Measurements from ENCODE around the gene FCHSD1. TPM values are rescaled to one million over a fixed set of nuclear protein-coding genes. Genes with fewer than 3 reads are reported as not detected.

The FCHSD1 gene
- total RNA-seq, 2 experiments from 2014 or later, result 69.8 to 71.8 TPM

GRCh38 chr5:141637767-141638419, 13.3 kb downstream of the FCHSD1 start:
- POLR2A ChIA-PET, result interaction anchor here (1.0 to 8.7 kb wide), 12 partner anchors 11 to 458 kb away, joined by 3 to 100 read pairs (median 8); partner anchors contain the start of genes DIAPH1, FCHSD1, RNF14 and TAF7
- H3K4me3 Mint-ChIP-seq, result peak overlapping the region; percentile 93
- CTCF ChIA-PET, result interaction anchor here (0.8 to 9.4 kb wide), 18 partner anchors 11 to 331 kb away, joined by 3 to 150 read pairs (median 10); partner anchors contain the start of genes DELE1, DIAPH1, FCHSD1 and RNF14
- H3K27ac Mint-ChIP-seq, result peak overlapping the region; percentile 82
- no peaks in the 10 kb centered on the region for H3K9me3 Mint-ChIP-seq
- peak; percentile 65 for DNase-seq
- no peaks in the 10 kb centered on the region for H3K27me3 Mint-ChIP-seq
- peaks cover 65% of the 10 kb centered on the region for H3K4me1 Mint-ChIP-seq
- H3K36me3 Mint-ChIP-seq (ENCODE audit: low read depth), result peaks cover 45% of the 10 kb centered on the region

GRCh38 chr5:141637123-141637766, 14.0 kb downstream of the FCHSD1 start:
- peak overlapping the region; percentile 80 for H3K27ac Mint-ChIP-seq
- H3K36me3 Mint-ChIP-seq (ENCODE audit: low read depth), result peaks cover 48% of the 10 kb centered on the region
- H3K4me3 Mint-ChIP-seq, result peak overlapping the region; percentile 93
- peaks cover 66% of the 10 kb centered on the region for H3K4me1 Mint-ChIP-seq
- peak; percentile 64 for DNase-seq
- no peaks in the 10 kb centered on the region for H3K9me3 Mint-ChIP-seq
- CTCF ChIA-PET, result interaction anchor here (0.5 to 9.4 kb wide), 24 partner anchors 10 to 1200 kb away, joined by 3 to 150 read pairs (median 8); partner anchors contain the start of genes DELE1, DIAPH1, FCHSD1 and RNF14
- POLR2A ChIA-PET, result interaction anchor here (0.6 to 8.7 kb wide), 24 partner anchors 8 to 459 kb away, joined by 3 to 100 read pairs (median 7); partner anchors contain the start of genes DIAPH1, FCHSD1, RNF14 and TAF7
- no peaks in the 10 kb centered on the region for H3K27me3 Mint-ChIP-seq

- peaks cover 59% of the 10 kb centered on the region for H3K4me1 Mint-ChIP-seq
- H3K36me3 Mint-ChIP-seq (ENCODE audit: low read depth), result peaks cover 44% of the 10 kb centered on the region
- no peaks in the 10 kb centered on the region for H3K9me3 Mint-ChIP-seq
- H3K27ac Mint-ChIP-seq, result peak within 1 kb of the TSS; percentile 80
- H3K27me3 Mint-ChIP-seq, result no peaks in the 10 kb centered on the region
- ChIA-PET CTCF (interaction anchor here (0.5 to 9.4 kb wide), 21 partner anchors 10 to 1200 kb away, joined by 3 to 150 read pairs (median 10); partner anchors contain the start of genes DELE1, DIAPH1, FCHSD1 and RNF14), POLR2A (interaction anchor here (0.6 to 8.7 kb wide), 24 partner anchors 9 to 459 kb away, joined by 3 to 100 read pairs (median 7); partner anchors contain the start of genes DIAPH1, FCHSD1, RNF14 and TAF7)
- peak within 1 kb of the TSS; percentile 93 for H3K4me3 Mint-ChIP-seq
- DNase-seq, result peak; percentile 94
Observed at GRCh38 chr5:141636413-141637122, 14.7 kb downstream of the FCHSD1 start, which contains the start of the genes HDAC3 and RELL2. TSS of gene HDAC3 (minus strand) at chr5:141636849. CDS start at chr5:141636790, 59 bp downstream. TSS of gene RELL2 (plus strand) at chr5:141636997. CDS start at chr5:141638226, 1,229 bp downstream.

DNA sequence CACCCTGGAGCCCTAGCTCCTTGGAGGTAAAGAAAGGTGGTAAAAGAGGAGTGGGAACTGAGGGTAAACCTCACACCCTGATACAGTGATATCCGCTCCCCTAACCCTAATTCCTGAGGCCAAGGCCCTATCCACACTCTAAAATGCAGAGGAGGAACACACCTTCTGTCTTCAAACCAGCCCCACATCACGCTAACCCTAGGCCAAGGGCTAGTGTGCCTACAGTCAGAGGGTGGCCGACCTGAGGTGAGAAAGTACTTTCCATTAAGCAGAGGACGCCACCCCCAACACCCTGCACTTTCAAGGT, 15.2 kb downstream of the FCHSD1 start:
- H3K27ac Mint-ChIP-seq, result peak overlapping the region; percentile 70
- POLR2A ChIA-PET, result interaction anchor here (1.2 to 8.7 kb wide), 14 partner anchors 8 to 460 kb away, joined by 3 to 100 read pairs (median 10); partner anchors contain the start of genes DIAPH1 and FCHSD1
- peak overlapping the region; percentile 93 for H3K4me3 Mint-ChIP-seq
- CTCF ChIA-PET, result interaction anchor here (1.0 to 9.4 kb wide), 12 partner anchors 11 to 332 kb away, joined by 5 to 150 read pairs (median 12); partner anchors contain the start of genes DIAPH1 and RNF14
- peaks cover 54% of the 10 kb centered on the region for H3K4me1 Mint-ChIP-seq
- no peak for DNase-seq
- H3K27me3 Mint-ChIP-seq, result no peaks in the 10 kb centered on the region
- H3K36me3 Mint-ChIP-seq (ENCODE audit: low read depth), result peaks cover 39% of the 10 kb centered on the region
- H3K9me3 Mint-ChIP-seq, result no peaks in the 10 kb centered on the region

GRCh38 chr5:141635646-141636045, 15.6 kb downstream of the FCHSD1 start:
- no peaks in the 10 kb centered on the region for H3K27me3 Mint-ChIP-seq
- ChIA-PET CTCF (interaction anchor here (1.0 to 9.4 kb wide), 11 partner anchors 10 to 333 kb away, joined by 5 to 150 read pairs (median 14); partner anchors contain the start of genes DIAPH1 and RNF14), POLR2A (interaction anchor here (1.5 to 8.7 kb wide), 11 partner anchors 8 to 43 kb away, joined by 7 to 100 read pairs (median 11); partner anchors contain the start of genes DIAPH1 and FCHSD1)
- H3K36me3 Mint-ChIP-seq (ENCODE audit: low read depth), result peaks cover 34% of the 10 kb centered on the region
- peak overlapping the region; percentile 70 for H3K27ac Mint-ChIP-seq
- peaks cover 50% of the 10 kb centered on the region for H3K4me1 Mint-ChIP-seq
- no peaks in the 10 kb centered on the region for H3K9me3 Mint-ChIP-seq
- DNase-seq, result no peak
- H3K4me3 Mint-ChIP-seq, result peak overlapping the region; percentile 93

GRCh38 chr5:141634720-141635119, 16.5 kb downstream of the FCHSD1 start:
- H3K4me1 Mint-ChIP-seq, result peaks cover 45% of the 10 kb centered on the region
- no peak for DNase-seq
- peaks cover 38% of the 10 kb centered on the region for H3K36me3 Mint-ChIP-seq (ENCODE audit: low read depth)
- H3K4me3 Mint-ChIP-seq, result peak overlapping the region; percentile 93
- ChIA-PET POLR2A (interaction anchor here (1.6 to 8.7 kb wide), 3 partner anchors 17 to 334 kb away, joined by 5 to 100 read pairs (median 33); partner anchors contain the start of genes DIAPH1 and RNF14), CTCF (interaction anchor here (1.0 to 9.4 kb wide), 7 partner anchors 16 to 334 kb away, joined by 4 to 150 read pairs (median 21); partner anchors contain the start of genes DIAPH1, FCHSD1 and RNF14)
- H3K27ac Mint-ChIP-seq, result peak overlapping the region; percentile 12
- H3K27me3 Mint-ChIP-seq, result no peaks in the 10 kb centered on the region
- no peaks in the 10 kb centered on the region for H3K9me3 Mint-ChIP-seq

- no peaks in the 10 kb centered on the region for H3K27me3 Mint-ChIP-seq
- H3K4me1 Mint-ChIP-seq, result peaks cover 43% of the 10 kb centered on the region
- DNase-seq, result no peak
- H3K36me3 Mint-ChIP-seq (ENCODE audit: low read depth), result peaks cover 43% of the 10 kb centered on the region
- ChIA-PET POLR2A (interaction anchor here (0.7 to 8.7 kb wide), 6 partner anchors 9 to 335 kb away, joined by 3 to 100 read pairs (median 4); partner anchors contain the start of genes DIAPH1 and RNF14), CTCF (interaction anchor here (0.5 to 9.4 kb wide), 11 partner anchors 11 to 335 kb away, joined by 3 to 150 read pairs (median 4); partner anchors contain the start of genes DIAPH1, FCHSD1 and RNF14)
- peak overlapping the region; percentile 69 for H3K27ac Mint-ChIP-seq
- no peaks in the 10 kb centered on the region for H3K9me3 Mint-ChIP-seq
- peak overlapping the region; percentile 21 for H3K4me3 Mint-ChIP-seq
Observed at GRCh38 chr5:141633871-141634561, 17.2 kb downstream of the FCHSD1 start.

GRCh38 chr5:141632650-141633049, 18.6 kb downstream of the FCHSD1 start:
- CTCF ChIA-PET, result interaction anchor here (0.6 to 9.4 kb wide), 9 partner anchors 11 to 76 kb away, joined by 3 to 150 read pairs (median 4); partner anchors contain the start of gene DIAPH1
- peaks cover 48% of the 10 kb centered on the region for H3K36me3 Mint-ChIP-seq (ENCODE audit: low read depth)
- POLR2A ChIA-PET, result interaction anchor here (0.8 to 8.7 kb wide), 6 partner anchors 8 to 74 kb away, joined by 3 to 100 read pairs (median 4); partner anchors contain the start of gene DIAPH1
- H3K4me3 Mint-ChIP-seq, result no peak overlapping the region
- no peak for DNase-seq
- no peaks in the 10 kb centered on the region for H3K9me3 Mint-ChIP-seq
- H3K27me3 Mint-ChIP-seq, result no peaks in the 10 kb centered on the region
- peaks cover 33% of the 10 kb centered on the region for H3K4me1 Mint-ChIP-seq
- no peak overlapping the region for H3K27ac Mint-ChIP-seq

DNA sequence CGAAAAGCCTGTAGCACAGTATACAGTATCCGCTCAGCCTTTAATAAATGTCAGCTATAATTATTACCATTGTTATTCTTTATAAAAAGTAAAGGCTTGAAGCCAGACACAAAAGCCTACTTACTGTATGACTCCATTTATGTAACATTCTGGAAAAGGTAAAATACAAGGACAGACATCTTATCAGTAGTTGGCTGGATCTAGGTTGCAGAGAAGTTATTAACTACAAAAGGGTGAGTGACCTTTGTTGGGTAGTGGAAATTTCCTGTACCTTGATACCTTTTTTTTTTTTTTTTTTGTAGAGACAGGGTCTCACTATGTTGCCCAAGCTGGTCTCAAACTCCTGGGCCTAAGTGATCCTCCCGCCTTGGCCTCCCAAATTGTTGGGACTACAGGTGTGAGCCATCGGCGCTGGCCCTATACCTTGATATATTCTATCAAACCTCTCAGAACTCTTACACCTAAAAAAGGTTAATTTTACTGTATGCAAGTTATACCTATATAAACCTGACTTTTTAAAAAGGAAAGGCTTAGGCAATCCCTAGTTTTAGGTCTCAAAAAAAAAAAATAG, 20.6 kb downstream of the FCHSD1 start:
- no peaks in the 10 kb centered on the region for H3K9me3 Mint-ChIP-seq
- no peak overlapping the region for H3K4me3 Mint-ChIP-seq
- H3K36me3 Mint-ChIP-seq (ENCODE audit: low read depth), result peaks cover 64% of the 10 kb centered on the region
- POLR2A ChIA-PET, result interaction anchor here (1.0 to 8.7 kb wide), 3 partner anchors 13 to 24 kb away, joined by 3 to 100 read pairs (median 7); partner anchors contain the start of genes DIAPH1 and FCHSD1
- no peaks in the 10 kb centered on the region for H3K27me3 Mint-ChIP-seq
- DNase-seq, result no peak
- CTCF ChIA-PET, result interaction anchor here (2.2 to 9.4 kb wide), 4 partner anchors 12 to 63 kb away, joined by 7 to 150 read pairs (median 46); partner anchors contain the start of gene DIAPH1
- H3K27ac Mint-ChIP-seq, result no peak overlapping the region
- H3K4me1 Mint-ChIP-seq, result peaks cover 26% of the 10 kb centered on the region

DNA sequence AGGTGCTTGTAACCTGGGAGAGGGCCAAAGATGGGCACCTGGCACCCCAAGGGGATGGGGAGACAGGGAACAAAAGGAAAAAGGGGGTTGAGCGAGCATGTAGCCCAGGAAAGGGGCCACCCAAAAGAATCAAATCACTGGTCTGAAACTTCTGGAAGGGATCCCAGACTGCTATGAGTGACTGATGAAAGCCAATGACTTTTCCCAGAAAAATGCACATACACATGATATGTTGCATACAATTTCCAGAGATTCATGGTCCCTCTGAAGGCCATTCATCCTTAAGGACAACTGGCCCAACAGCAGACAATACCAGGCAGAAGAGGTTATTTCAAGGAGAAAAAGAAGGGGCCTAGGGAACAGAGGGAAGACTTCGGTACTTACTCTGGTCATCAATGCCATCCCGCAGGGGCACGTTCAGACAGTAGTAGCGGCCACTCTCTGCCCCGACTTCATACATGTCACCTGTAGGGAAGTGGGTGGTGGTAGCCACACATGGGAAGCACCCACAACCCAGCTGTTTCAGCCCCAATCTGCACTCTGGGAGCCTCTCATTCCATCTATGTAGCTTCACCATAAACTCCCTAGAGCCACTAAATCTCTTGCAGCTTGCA, 22.9 kb downstream of the FCHSD1 start:
- POLR2A ChIA-PET, result interaction anchor here (2.1 to 2.7 kb wide), 2 partner anchors 8 to 22 kb away, joined by 7 to 8 read pairs; partner anchors contain the start of genes HDAC3 and RELL2
- CTCF ChIA-PET, result interaction anchor here (0.8 to 6.3 kb wide), 4 partner anchors 10 to 65 kb away, joined by 3 to 84 read pairs (median 4); partner anchors contain the start of gene DIAPH1
- DNase-seq, result no peak
- Mint-ChIP-seq H3K36me3 (ENCODE audit: low read depth) (peaks cover 66% of the 10 kb centered on the region), H3K27ac (no peak overlapping the region), H3K27me3 (no peaks in the 10 kb centered on the region), H3K4me1 (peaks cover 13% of the 10 kb centered on the region), H3K9me3 (no peaks in the 10 kb centered on the region), H3K4me3 (no peak overlapping the region)

Data from activated CD4-positive, alpha-beta memory T cell treated with anti-CD3 and anti-CD28 coated beads, Interleukin-2, amount 10 ng/mL, durations not matched to agents 7 days and 5 days (primary cell).